Fibroblast of lung (primary cell): ENCODE results near the gene FGF14.

Experiments
- CTCF ChIP-seq, 2 donors: IDR thresholded peaks in 1 of 2; conservative IDR thresholded peaks in 1 of 2; 1 replicate in 1 of 2; 2 replicates in 1 of 2; pipeline ENCODE4 v1.5.1; 2011 to 2012; ENCODE audit warnings: low read length in 2 of 2, control low read depth in 1 of 2, inconsistent platforms in 1 of 2, low read depth in 1 of 2, mild to moderate bottlenecking in 1 of 2
- EZH2 ChIP-seq: IDR thresholded peaks from 2 replicates; pipeline ENCODE4 v1.5.1; 2012; ENCODE audit warnings: low read length, control low read depth, mild to moderate bottlenecking; ENCODE audit errors: missing control alignments

DNA sequence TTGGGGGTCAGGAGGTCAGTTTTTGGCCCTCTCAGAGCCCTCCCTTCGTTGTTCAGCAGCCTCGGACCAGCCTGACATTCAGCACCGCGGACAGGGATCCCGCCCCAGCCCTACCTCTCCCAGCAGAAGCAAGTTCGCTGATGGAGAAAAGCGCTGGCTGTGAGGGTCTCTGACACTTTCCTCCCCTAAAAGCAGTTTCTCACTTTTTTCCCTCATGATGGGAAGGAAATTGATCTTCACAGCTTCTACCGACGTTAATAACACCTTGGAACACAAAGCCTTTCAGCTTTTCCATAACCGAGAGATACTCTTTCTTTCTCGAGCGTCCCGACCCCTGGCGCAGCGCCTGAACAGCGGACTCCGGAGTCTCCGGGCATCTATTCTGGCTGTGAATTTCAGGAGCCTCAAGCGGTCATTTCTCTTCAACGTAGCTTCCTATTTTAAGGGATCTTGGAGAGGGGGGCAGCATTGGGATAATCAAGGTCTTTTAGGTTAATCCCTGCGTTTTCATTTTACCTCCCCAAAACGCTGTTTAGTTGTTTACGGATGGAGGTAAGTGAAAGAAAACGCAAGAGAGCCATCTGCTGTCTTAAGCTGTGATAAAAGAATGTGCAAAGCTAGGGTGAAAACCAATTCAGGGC, 482.2 kb downstream of the FGF14 start:
- TF ChIP-seq CTCF (conservative IDR thresholded peaks at IDR 0.05 in 1 of 2, IDR thresholded peaks at IDR 0.05 in 1 of 2; ENCODE audit: low read depth in 1 of 2, low read length in 2 of 2) (no peak), EZH2 (no peak)
